HEK293 (cell line): ENCODE measurements around the gene ANKRA2.

Source experiments
- CTCF ChIP-seq: fragments of 450-650 bp; formaldehyde crosslinking; IDR thresholded peaks from 2 replicates; pipeline ENCODE4 v1.5.1; 2016; ENCODE audit warnings: missing biosample characterization, missing genetic modification characterization
- GLI2 ChIP-seq: fragments of 450-650 bp; formaldehyde crosslinking; IDR thresholded peaks from 2 replicates; pipeline ENCODE4; 2017; ENCODE audit warnings: missing biosample characterization, missing genetic modification characterization, low read depth, borderline replicate concordance
- GLI4 ChIP-seq: fragments of 450-650 bp; formaldehyde crosslinking; IDR thresholded peaks from 2 replicates; pipeline ENCODE4 v1.5.1; 2016; ENCODE audit warnings: missing biosample characterization, missing genetic modification characterization
- TSHZ1 ChIP-seq: fragments of 450-650 bp; formaldehyde crosslinking; IDR thresholded peaks from 2 replicates; pipeline ENCODE4 v1.5.1; 2016; ENCODE audit warnings: missing biosample characterization, missing genetic modification characterization, borderline replicate concordance
- ZBTB21 ChIP-seq: fragments of 450-650 bp; formaldehyde crosslinking; IDR thresholded peaks from 2 replicates; pipeline ENCODE4 v1.5.1; 2017; ENCODE audit warnings: missing biosample characterization, missing genetic modification characterization
- ZNF148 ChIP-seq: fragments of 450-650 bp; formaldehyde crosslinking; IDR thresholded peaks from 2 replicates; pipeline ENCODE4 v1.5.0; 2017; ENCODE audit warnings: missing biosample characterization, missing genetic modification characterization, borderline replicate concordance

DNA sequence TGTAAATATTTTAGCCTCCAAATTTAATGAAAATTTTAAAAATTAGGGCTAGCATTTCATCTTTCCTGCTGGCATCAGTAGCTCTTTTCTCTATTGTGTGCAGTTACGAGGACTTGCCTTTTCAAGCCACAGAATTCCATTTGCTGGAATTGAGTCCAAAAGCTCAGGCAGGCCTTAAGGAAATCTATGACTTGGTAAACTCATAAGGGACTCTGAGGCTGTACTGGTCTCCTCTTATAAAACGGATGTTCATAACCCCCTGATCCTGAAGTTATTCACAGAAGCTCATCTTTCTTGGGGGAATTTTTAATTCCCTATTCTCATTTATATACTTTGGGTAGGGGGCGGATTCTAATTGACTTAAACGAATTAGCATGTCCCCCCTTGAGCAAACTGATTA is 23.4 kb downstream of the ANKRA2 start:
- TF ChIP-seq CTCF (no peak), GLI2 (tag by site-specific recombination) (no peak), TSHZ1 (no peak), ZNF148 (tag by site-specific recombination) (no peak), GLI4 (tag by site-specific recombination) (no peak), ZBTB21 (tag by site-specific recombination) (no peak)
